VCaP (cell line): Measurements from ENCODE around the gene MED12L.

ENCODE experiments used
- H3K27ac ChIP-seq: fragments of 450-650 bp; 2 replicates; pipeline ENCODE4 v1.5.1; 2017
- TF ChIP-seq, protein P1 (sequence below): fragments of 450-650 bp; conservative IDR thresholded peaks from 2 replicates; pipeline ENCODE4 v1.5.1; 2017; ENCODE audit warnings: mild to moderate bottlenecking, moderate library complexity

MED12L gene

DNA sequence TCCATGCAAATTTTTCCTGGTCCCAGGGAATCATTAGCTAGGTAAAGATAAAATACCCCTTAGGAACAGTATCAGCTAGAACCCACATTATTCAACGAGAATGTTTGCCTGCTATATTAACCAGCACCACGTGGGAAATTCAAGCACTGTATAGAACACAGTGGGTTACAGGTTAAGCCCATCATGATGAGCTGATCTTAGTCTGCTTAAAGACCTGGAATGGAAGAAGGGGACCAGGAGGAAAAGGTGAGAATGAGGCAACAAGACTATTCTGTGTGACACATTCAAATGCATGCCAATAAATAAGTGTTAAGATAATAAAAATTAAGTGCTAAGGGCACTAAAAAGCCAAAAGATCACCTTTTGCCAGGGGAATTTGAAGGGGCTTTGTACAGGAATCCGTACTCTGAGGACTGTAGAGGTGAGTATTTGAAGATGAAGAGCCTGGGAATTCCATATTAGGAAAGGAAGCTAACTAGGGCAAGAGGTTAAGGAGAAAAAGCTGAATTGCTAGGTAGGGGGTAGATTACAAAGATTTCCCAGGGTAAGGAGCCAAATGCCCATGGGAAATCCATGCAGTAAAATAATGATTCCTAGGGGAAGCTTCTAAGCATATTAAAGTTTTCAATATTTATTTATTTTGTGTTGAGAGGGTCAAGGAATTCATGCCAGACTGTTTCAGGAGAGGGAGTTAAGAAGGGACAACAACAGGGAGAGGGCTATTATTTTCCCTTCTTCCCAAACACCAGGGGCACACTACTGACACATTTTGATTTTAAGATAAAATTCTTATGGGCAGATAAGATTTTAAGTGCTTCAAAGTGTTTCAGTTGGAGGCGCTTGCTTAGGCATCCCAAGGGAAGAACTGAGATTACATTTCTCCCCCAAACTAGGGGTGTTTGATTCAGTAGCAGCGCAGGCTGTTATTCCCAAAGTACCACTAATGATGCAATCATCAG is 2.3 kb upstream of the MED12L start:
- TF ChIP-seq, protein P1, sequence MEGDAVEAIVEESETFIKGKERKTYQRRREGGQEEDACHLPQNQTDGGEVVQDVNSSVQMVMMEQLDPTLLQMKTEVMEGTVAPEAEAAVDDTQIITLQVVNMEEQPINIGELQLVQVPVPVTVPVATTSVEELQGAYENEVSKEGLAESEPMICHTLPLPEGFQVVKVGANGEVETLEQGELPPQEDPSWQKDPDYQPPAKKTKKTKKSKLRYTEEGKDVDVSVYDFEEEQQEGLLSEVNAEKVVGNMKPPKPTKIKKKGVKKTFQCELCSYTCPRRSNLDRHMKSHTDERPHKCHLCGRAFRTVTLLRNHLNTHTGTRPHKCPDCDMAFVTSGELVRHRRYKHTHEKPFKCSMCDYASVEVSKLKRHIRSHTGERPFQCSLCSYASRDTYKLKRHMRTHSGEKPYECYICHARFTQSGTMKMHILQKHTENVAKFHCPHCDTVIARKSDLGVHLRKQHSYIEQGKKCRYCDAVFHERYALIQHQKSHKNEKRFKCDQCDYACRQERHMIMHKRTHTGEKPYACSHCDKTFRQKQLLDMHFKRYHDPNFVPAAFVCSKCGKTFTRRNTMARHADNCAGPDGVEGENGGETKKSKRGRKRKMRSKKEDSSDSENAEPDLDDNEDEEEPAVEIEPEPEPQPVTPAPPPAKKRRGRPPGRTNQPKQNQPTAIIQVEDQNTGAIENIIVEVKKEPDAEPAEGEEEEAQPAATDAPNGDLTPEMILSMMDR: no peak
- no peak overlapping the region for H3K27ac ChIP-seq

DNA sequence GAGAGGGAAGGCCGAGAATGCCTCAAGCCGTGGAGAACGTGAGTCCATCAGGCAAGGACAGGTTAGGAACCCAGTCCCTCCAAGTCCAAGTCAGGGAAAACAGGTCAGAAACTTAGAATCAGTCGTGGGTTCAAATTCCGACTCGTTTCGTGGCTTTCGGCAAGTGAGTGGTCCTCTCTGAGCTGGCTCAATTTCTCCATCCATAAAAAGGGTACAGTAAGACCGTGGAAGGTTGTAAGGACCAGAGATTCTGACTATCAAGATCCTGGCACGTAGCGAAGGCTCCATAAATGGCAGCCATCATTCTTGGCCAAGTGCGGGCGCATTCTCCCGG is 604 bp upstream of the MED12L start:
- peak overlapping the region; percentile 63; the same call in 1 of the 2 replicates for H3K27ac ChIP-seq
- TF ChIP-seq, protein P1: no peak

DNA sequence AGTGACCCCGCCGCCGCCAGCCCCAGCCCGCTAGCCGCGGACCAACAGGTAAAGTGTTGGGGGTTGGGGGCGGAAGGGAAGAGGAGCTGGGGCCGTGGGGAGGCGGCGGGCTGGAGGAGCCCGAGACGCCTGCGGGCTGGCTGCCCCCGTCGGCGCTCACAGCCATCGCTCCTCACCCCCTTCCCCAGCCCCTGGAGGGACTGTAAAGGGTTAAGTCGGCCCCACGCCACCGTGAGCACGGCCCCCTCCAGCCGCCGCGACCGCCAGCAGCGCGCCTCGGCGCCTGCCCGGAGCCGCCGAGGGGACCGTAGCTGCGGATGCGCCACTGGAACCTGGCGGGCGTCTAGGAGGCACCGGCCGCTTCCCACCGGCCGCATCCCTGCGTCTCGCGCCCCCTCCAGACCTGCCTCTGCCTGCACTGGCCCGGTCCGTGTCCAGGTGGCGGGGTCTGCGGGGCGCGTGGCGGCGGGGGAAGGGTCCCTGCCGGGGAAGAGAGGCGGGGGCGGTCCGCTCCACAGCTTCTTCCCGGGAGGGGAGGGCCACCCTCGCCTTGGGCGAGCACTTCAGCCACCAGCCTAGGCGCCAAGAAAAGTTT is 522 bp downstream of the MED12L start:
- TF ChIP-seq, protein P1: no peak
- peak overlapping the region; percentile 63; the same call in 1 of the 2 replicates for H3K27ac ChIP-seq

DNA sequence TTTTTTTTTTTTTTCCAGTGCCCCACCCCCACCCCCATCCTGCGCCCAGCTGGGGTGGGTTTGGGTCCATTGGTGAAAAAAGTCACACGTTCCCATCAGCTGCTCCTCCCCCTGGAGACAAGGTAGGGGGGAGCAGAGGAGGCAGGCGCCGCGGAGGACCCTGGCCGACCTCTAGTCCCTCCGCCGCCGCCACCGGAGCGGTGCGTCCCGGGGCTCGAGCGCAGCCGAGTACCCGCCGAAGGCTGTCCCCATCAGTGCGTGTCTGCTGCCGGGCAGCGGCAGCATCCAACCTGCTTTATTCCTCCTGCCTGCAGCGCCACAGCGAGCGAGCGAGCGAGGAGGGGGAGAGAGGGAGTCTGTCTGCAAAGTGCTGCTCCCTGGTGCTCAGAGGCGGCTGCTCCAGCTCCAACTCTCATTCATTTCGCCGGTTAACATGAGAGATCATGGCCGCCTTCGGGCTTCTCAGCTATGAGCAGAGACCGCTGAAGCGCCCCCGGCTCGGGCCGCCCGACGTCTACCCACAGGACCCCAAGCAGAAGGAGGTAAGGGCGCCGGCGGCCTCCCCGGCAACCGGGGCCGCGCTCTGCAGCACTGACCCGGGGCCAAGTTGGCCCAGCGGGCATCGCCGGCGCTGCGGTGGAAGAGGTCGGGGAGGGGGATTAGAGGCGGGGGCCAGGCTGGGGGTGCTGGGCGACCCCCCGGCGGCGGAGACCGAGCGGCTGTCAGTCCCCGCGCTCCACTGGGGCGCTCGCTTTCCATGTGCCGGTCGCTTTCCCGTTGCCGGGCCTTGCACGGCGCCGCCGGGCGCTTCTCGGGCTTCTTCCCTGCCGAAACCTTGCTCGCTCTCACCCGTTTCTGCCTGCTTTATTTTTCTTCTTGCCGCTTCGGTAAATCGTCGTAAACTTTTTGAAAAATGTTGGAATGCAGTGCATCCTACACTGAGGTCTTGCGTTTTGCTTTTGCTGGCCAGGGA is 1.3 kb downstream of the MED12L start:
- peak overlapping the region; percentile 63; the same call in 1 of the 2 replicates for H3K27ac ChIP-seq
- TF ChIP-seq, protein P1: peak; percentile 69

DNA sequence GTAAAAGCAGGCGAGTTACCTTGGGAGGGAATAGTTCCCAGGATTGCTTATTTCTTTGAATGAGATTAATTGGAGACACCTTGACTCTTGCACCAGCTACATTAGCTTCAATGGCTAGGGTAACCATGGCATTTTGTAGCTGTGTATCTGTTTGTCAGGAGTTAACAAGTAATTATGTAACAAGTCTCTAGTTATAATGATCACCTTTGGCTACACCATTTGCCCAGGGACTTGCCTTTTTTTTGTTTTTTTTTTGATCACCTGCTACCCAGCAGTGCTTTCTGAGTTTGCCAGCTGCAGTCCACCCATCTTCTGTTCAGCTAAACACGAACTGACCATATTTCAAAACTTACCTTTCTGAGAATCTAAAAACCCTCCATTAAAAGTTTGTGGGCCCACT is 2.2 kb downstream of the MED12L start:
- TF ChIP-seq, protein P1: no peak
- H3K27ac ChIP-seq: no peak overlapping the region

DNA sequence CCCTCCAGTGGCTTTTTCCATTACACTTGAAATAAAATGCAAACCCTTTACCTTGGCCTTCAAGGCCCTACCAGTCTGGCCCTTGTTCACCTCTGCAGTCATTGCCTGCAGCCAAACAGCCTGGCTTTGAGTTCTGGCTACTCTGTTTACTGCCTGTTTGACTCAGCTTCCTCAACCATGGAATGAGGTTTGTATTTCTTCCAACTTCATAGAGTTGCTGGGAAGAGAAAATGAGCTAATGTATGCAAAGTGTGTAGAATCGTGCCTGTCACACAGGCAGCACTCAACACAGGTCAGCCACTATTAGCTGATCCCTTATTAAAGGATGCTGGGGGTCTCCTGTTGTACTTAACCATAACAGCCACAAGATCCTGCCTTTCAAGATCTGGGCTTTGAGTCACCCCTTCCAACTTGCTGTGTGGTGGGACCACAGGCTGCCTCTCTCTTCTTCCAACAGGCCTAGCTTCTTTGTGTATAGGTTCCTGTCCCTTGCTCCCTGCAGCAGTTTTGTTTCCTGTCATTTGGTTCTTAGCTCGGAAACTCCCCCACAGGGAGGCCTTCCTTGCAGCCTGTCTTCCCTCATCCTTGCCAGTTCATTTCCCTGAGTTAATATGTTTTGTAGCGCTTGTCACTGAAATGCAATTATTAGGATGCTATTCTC is 6.4 kb downstream of the MED12L start:
- TF ChIP-seq, protein P1: no peak
- H3K27ac ChIP-seq: no peak overlapping the region
